Measurements from ENCODE around the gene CNTLN.

CNTLN gene

GRCh38 chr9:17403539-17403938 is 268.7 kb downstream of the CNTLN start:
- H4K20me1 ChIP-seq (ENCODE audit: insufficient read depth, low read length) = no peaks in the 10 kb centered on the region
- no peaks in the 10 kb centered on the region for H3K4me1 ChIP-seq (ENCODE audit: insufficient read depth, low read length, severe bottlenecking)
- no peak overlapping the region for H2AFZ ChIP-seq (ENCODE audit: low read length)
- H3K79me2 ChIP-seq (ENCODE audit: insufficient read depth, low read length) = no peaks in the 10 kb centered on the region
- H3K9me3 ChIP-seq (ENCODE audit: low read length) = no peaks in the 10 kb centered on the region
- no peaks in the 10 kb centered on the region for H3K36me3 ChIP-seq (ENCODE audit: insufficient read depth, low read length)
- H3K9me2 ChIP-seq (ENCODE audit: low read depth, low read length) = no peaks in the 10 kb centered on the region
- no peaks in the 10 kb centered on the region for H3F3A ChIP-seq (ENCODE audit: insufficient read depth, low read length)
- no peak overlapping the region for H3K4me2 ChIP-seq (ENCODE audit: low read length)
- TF ChIP-seq CTCF (IDR thresholded peaks at IDR 0.05; ENCODE audit: low read length) (no peak), EZH2 (IDR thresholded peaks at IDR 0.05; ENCODE audit: borderline replicate concordance, low read length) (no peak)
- H3K4me3 ChIP-seq (ENCODE audit: low read depth, low read length, poor library complexity, severe bottlenecking) = no peak overlapping the region
- H3K9ac ChIP-seq (ENCODE audit: low read length) = no peak overlapping the region
- H3K27ac ChIP-seq (ENCODE audit: low read depth, low read length, poor library complexity, severe bottlenecking) = no peak overlapping the region
- no peaks in the 10 kb centered on the region for H3K27me3 ChIP-seq (ENCODE audit: insufficient read depth, low read length)

GRCh38 chr9:17414986-17415385 is 280.1 kb downstream of the CNTLN start:
- Histone ChIP-seq H3K27me3 (ENCODE audit: insufficient read depth, low read length) (no peaks in the 10 kb centered on the region), H3K4me1 (ENCODE audit: insufficient read depth, low read length, severe bottlenecking) (no peaks in the 10 kb centered on the region), H3K9me3 (ENCODE audit: low read length) (no peaks in the 10 kb centered on the region), H3K79me2 (ENCODE audit: insufficient read depth, low read length) (no peaks in the 10 kb centered on the region), H4K20me1 (ENCODE audit: insufficient read depth, low read length) (no peaks in the 10 kb centered on the region), H3K4me3 (ENCODE audit: low read depth, low read length, poor library complexity, severe bottlenecking) (no peak overlapping the region), H2AFZ (ENCODE audit: low read length) (no peak overlapping the region), H3K4me2 (ENCODE audit: low read length) (no peak overlapping the region), H3K9ac (ENCODE audit: low read length) (no peak overlapping the region), H3K36me3 (ENCODE audit: insufficient read depth, low read length) (no peaks in the 10 kb centered on the region), H3F3A (ENCODE audit: insufficient read depth, low read length) (no peaks in the 10 kb centered on the region), H3K9me2 (ENCODE audit: low read depth, low read length) (no peaks in the 10 kb centered on the region), H3K27ac (ENCODE audit: low read depth, low read length, poor library complexity, severe bottlenecking) (no peak overlapping the region)
- no peak for TF ChIP-seq EZH2 (IDR thresholded peaks at IDR 0.05; ENCODE audit: borderline replicate concordance, low read length)
- no peak for TF ChIP-seq CTCF (IDR thresholded peaks at IDR 0.05; ENCODE audit: low read length)

GRCh38 chr9:17422994-17423680 is 288.3 kb downstream of the CNTLN start:
- no peak overlapping the region for H2AFZ ChIP-seq (ENCODE audit: low read length)
- no peak overlapping the region for H3K9ac ChIP-seq (ENCODE audit: low read length)
- no peak overlapping the region for H3K4me2 ChIP-seq (ENCODE audit: low read length)
- no peaks in the 10 kb centered on the region for H4K20me1 ChIP-seq (ENCODE audit: insufficient read depth, low read length)
- no peaks in the 10 kb centered on the region for H3F3A ChIP-seq (ENCODE audit: insufficient read depth, low read length)
- no peak overlapping the region for H3K27ac ChIP-seq (ENCODE audit: low read depth, low read length, poor library complexity, severe bottlenecking)
- H3K4me1 ChIP-seq (ENCODE audit: insufficient read depth, low read length, severe bottlenecking) = no peaks in the 10 kb centered on the region
- no peaks in the 10 kb centered on the region for H3K27me3 ChIP-seq (ENCODE audit: insufficient read depth, low read length)
- H3K36me3 ChIP-seq (ENCODE audit: insufficient read depth, low read length) = no peaks in the 10 kb centered on the region
- TF ChIP-seq EZH2 (IDR thresholded peaks at IDR 0.05; ENCODE audit: borderline replicate concordance, low read length) (no peak), CTCF (IDR thresholded peaks at IDR 0.05; ENCODE audit: low read length) (no peak)
- H3K9me3 ChIP-seq (ENCODE audit: low read length) = no peaks in the 10 kb centered on the region
- H3K79me2 ChIP-seq (ENCODE audit: insufficient read depth, low read length) = no peaks in the 10 kb centered on the region
- no peaks in the 10 kb centered on the region for H3K9me2 ChIP-seq (ENCODE audit: low read depth, low read length)
- H3K4me3 ChIP-seq (ENCODE audit: low read depth, low read length, poor library complexity, severe bottlenecking) = no peak overlapping the region

Measured in OCI-LY1 (cell line).